ENCODE measurements around the gene SMIM28.
"Not testable (repeated sequence)": the region's sequence is repeated elsewhere in the genome, so short reads cannot be mapped to it uniquely, and the experiment has no call there.

SMIM28 gene

DNA sequence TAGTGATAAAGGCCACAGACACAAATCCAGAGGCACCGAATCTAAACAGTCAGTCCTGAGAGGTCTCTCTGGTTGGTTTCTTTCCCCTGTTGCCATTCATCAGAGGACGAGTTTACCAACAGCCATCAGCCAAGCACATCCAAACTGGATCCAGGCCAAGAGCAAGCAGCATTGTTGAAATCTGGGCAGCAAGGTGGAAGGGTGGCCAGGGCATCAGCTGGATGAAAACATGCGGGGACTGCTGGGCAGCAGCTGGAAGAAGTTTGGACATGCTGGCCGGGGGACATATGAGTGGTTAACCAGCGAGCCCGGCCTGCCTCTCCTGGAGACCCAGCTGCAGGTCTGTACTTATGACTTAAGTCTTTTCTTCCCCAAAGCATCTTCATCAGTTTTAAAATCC, at the start of gene SMIM28:
TSS of gene SMIM28 (plus strand) at position 62 of the 400 bp plus-strand sequence. CDS start at position 230, 168 bp downstream.
- no peak for DNase-seq (ENCODE audit: low read depth in 1 of 2, low spot score in 1 of 2)

DNA sequence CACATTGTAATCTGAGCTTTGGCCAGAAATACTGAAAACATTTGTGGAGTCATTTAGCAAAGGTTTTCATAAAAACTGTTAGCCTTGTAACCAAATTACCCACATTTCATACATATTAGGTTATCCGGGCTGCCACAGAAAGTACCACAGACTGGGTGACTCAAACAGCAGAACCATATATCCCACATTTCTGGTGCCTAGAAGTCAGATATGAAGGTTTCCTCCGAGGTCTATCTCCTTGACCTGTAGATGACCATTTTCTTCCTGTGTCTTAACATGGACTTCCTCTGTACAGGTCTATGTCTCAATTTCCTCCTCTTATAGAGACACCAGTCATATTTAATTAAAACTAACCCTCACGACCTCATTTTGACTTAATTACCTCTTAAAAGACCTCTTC, 49.5 kb upstream of the SMIM28 start:
- DNase-seq (ENCODE audit: low read depth in 1 of 2, low spot score in 1 of 2) = no peak

GRCh38 chr6:138330763-138331162, 46.9 kb upstream of the SMIM28 start:
- no peak for DNase-seq (ENCODE audit: low read depth in 1 of 2, low spot score in 1 of 2)

GRCh38 chr6:138331444-138331843, 46.3 kb upstream of the SMIM28 start:
- DNase-seq (ENCODE audit: low read depth in 1 of 2, low spot score in 1 of 2) = no peak

DNA sequence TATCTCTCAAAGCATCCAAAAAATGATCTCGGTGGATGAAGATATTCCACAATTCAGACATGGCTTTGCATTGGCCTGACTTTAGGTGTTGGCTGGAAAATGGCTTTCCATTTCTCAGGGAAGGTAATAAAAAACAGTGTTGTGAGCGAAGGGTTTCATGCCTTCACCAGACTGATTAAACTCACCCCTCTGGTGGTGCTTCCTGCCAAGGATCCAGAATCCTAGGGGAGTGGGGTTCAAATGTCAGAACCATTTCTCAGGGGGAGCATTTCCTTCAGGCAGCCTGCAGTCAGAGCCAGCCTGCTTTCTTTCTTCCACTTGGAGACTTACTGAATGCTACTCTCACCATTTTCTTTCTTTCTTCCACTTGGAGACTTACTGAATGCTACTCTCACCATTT, 45.7 kb upstream of the SMIM28 start:
- DNase-seq (ENCODE audit: low read depth in 1 of 2, low spot score in 1 of 2) = no peak

DNA sequence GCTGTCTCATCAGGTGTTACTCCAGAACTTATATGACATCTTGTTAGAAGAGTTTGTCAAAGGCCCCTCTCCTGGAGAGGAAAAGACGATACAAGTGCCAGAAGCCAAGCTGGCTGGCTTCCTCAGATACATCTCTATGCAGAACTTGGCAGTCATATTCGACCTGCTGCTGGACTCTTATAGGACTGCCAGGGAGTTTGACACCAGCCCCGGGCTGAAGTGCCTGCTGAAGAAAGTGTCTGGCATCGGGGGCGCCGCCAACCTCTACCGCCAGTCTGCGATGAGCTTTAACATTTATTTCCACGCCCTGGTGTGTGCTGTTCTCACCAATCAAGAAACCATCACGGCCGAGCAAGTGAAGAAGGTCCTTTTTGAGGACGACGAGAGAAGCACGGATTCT, 43.7 kb upstream of the SMIM28 start:
- DNase-seq (ENCODE audit: low read depth in 1 of 2, low spot score in 1 of 2) = no peak

DNA sequence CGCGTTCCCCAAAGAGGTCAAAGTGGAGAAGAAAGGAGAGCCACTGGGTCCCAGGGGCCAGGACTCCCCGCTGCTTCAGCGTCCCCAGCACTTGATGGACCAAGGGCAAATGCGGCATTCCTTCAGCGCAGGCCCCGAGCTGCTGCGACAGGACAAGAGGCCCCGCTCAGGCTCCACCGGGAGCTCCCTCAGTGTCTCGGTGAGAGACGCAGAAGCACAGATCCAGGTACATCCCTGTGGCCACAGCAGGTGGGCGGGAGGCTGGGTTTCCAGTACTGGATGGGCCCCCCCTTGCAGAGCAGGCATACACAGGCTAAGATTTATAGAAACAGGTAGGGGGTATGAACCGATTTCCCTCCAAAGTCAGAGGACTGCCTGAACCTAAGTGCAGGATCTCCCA, 42.7 kb upstream of the SMIM28 start:
- DNase-seq (ENCODE audit: low read depth in 1 of 2, low spot score in 1 of 2) = no peak

DNA sequence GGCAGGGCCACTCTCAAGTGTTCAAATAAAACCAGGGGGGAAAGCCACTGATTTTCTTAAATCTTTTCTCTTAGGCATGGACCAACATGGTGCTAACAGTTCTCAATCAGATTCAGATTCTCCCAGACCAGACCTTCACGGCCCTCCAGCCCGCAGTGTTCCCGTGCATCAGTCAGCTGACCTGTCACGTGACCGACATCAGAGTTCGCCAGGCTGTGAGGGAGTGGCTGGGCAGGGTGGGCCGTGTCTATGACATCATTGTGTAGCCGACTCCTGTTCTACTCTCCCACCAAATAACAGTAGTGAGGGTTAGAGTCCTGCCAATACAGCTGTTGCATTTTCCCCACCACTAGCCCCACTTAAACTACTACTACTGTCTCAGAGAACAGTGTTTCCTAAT, 41.5 kb upstream of the SMIM28 start:
- DNase-seq (ENCODE audit: low read depth in 1 of 2, low spot score in 1 of 2) = no peak

DNA sequence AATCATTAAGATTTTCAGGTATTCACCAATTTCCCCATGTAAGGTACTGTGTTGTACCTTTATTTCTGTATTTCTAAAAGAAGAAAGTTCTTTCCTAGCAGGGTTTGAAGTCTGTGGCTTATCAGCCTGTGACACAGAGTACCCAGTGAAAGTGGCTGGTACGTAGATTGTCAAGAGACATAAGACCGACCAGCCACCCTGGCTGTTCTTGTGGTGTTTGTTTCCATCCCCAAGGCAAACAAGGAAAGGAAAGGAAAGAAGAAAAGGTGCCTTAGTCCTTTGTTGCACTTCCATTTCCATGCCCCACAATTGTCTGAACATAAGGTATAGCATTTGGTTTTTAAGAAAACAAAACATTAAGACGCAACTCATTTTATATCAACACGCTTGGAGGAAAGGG, 40.6 kb upstream of the SMIM28 start:
- no peak for DNase-seq (ENCODE audit: low read depth in 1 of 2, low spot score in 1 of 2)

DNA sequence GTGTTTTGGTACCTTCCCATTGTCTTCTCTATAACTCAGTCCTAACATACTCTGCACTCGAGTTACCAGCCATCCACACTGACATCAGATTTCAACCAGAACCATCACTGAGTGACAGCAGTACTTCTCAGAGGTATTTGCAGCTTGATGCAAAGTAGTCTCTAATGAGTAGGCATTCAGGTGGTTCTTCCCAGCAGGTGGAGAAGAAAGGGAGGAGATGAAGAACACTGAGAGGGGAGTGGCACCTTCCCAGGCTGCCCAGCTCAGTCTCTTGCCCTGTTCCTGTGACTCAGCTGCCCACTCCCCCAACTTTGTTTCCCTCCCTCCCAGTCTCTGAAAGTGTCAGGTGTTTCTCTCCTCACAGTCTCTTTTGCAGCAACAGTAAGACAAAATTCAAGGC, 38.7 kb upstream of the SMIM28 start:
- no peak for DNase-seq (ENCODE audit: low read depth in 1 of 2, low spot score in 1 of 2)

DNA sequence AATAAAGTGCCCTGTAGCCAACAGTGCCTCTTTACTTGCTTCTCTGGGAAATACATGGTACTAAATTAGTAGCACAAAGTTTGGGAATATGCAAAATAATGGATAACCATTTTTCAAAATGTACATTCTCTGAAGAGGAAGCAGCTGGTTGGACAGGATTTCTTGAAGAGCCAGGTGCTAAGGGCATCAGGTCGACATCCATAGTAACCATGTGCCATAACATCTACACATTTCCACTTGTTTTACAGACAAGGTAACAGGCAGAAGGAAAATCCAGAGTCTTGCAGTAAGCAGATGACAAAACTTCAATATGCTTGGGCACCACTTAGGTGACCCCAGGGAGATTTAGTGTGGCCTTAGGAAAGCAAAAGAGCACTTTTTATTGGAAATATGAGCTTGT, 36.5 kb upstream of the SMIM28 start:
- no peak for DNase-seq (ENCODE audit: low read depth in 1 of 2, low spot score in 1 of 2)

DNA sequence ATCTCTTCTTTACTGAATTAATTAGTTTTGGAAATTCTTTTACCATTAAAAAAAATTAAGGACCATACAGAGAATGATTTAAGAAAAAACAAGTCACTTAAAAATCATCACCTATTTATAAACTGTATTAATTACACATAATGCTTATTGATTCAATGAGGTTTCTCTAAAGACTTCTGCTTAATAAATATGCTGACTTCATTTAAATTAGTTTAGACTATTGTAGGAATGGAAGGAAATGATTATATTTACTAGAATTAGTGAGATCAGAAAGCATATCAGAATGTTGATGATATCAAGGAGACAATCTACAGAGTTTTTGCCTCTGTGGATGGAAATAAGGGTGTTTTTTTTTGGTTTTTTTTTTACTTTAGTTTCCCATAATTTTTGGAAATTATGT, 34.6 kb upstream of the SMIM28 start:
- DNase-seq (ENCODE audit: low read depth in 1 of 2, low spot score in 1 of 2) = no peak

DNA sequence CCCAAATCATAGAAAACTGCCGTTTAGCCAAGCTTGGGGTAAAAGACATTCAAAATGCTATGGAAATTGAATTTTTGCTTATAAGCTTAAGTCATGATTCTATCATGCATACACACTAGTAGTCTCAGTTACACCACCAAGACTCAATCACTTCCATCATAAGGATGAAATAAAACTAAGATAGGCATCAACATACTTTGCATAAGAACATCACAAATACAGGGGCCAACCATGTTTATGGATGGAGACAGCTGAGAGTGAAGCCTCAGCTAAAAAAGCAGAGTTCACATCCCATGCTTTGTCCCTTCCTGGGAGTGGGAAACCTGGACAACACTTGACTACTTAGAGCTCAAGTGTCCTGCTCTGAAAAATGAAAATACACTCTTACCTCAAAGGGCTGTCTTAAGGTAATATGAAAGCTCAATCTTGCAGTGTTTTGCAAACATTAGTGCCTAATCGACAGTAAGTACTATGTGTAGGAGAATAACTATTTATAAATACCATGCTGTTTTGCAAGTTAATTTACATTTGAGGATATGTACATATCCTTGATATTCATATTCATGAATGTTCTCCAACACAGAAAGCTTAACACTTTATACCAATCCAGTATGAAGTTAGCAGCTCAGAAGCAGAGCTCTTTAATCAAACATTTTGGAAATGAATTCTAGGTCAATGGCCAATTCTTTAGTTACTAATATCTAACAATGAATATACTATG, 32.0 kb upstream of the SMIM28 start:
- no peak for DNase-seq (ENCODE audit: low read depth in 1 of 2, low spot score in 1 of 2)

- no peak for DNase-seq (ENCODE audit: low read depth in 1 of 2, low spot score in 1 of 2)
Observed at GRCh38 chr6:138346302-138347195, 31.2 kb upstream of the SMIM28 start.

GRCh38 chr6:138347864-138348263, 29.8 kb upstream of the SMIM28 start:
- DNase-seq (ENCODE audit: low read depth in 1 of 2, low spot score in 1 of 2) = no peak

DNA sequence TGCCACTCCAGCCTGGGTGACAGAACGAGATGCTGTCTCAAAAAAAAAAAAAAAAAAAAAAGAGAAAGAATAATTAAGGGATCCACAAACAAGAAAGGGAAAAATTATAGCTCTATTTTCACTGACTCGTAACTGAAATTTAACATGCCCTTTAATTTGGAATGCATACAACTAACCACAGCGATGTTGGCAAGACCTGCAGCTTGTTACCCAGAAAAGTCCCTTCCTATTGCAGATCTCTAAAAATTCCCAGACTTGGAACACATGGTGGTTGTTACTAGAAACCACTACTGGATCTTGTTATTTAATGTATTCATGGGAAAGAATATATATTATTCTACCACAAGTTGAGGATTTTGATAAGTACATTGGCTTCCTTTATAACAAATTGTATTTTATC, 27.8 kb upstream of the SMIM28 start:
- no peak for DNase-seq (ENCODE audit: low read depth in 1 of 2, low spot score in 1 of 2)

DNA sequence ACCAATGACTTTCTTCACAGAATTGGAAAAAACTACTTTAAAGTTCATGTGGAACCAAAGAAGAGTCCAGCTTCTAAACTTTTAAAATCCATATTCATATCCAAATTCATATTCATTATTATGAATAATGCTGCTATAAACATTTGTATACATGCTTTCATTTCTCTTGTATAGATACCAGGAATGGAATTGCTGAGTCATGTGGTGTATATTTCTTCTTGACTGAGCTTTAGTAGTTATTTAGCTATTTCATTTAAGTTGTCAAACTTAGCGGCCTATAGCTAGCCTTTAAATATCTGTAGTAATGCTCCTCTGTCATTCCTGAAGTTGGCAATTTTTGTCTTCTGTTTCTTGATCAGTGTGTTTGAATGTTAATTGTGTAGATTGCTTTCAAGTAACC, 19.8 kb upstream of the SMIM28 start:
- DNase-seq (ENCODE audit: low read depth in 1 of 2, low spot score in 1 of 2) = no peak

DNA sequence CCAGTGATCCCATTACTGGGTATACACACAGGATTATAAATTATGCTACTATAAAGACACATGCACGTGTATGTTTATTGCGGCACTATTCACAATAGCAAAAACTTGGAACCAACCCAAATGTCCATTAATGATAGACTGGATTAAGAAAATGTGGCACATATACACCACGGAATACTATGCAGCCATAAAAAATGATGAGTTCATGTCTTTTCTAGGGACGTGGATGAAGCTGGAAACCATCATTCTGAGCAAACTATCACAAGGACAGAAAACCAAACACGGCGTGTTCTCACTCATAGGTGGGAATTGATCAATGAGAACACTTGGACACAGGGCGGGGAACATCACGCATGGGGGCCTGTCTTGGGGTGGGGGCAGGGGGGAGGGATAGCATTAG, 9.0 kb upstream of the SMIM28 start:
- DNase-seq (ENCODE audit: low read depth in 1 of 2, low spot score in 1 of 2) = not testable (repeated sequence)

DNA sequence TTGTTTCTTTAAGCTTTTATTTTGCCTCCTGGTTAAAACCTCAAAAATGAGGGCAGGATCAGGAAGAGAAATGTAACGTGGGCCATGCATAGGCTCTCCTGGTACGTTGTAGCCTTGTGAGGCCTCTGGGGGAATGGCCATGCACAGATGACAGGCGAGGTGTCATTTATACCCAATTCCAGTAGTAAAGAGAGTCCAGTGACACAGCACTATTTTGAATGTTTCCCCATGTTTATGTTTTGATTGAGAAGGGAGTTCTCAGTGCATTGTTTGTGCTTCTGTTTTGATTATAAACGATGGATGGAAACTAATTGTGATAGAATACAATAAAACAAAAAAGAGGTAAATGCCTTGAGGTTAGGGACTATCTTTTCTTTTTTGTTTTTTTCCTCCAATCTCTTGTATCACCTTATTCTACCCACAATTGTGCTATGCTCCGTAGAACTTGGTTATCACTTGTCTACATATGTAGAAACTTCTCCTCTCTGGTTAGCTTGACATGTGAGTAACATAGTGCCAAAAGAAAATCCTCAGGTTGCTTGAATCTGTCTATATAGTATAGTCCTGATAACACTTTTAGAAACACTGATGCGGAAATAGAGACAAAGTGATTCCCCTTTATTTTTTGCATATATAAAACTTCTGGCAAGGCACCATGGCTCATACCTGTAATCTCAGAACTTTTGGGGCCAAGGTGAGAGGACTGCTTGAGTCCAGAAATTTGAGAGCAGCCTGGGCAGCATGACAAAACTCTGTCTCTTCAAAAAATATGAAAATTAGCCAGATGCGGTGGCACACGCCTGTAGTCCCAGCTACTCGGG, 6.9 kb upstream of the SMIM28 start:
- no peak for DNase-seq (ENCODE audit: low read depth in 1 of 2, low spot score in 1 of 2)

GRCh38 chr6:138371452-138371711, 6.3 kb upstream of the SMIM28 start:
- DNase-seq (ENCODE audit: low read depth in 1 of 2, low spot score in 1 of 2) = no peak

- DNase-seq (ENCODE audit: low read depth in 1 of 2, low spot score in 1 of 2) = no peak
Observed at GRCh38 chr6:138371720-138372119, 6.0 kb upstream of the SMIM28 start.
